OCI-LY1 (cell line): Measurements from ENCODE around the gene TMEM98.

ENCODE experiments used
- H2AFZ ChIP-seq: fragments of 200-600 bp; sonication (generic), shearing (Covaris generic); 2 replicates; pipeline ENCODE4 v1.6.0; 2014; ENCODE audit warnings: antibody characterized with exemption, mild to moderate bottlenecking, low read length
- H3F3A ChIP-seq: fragments of 200-600 bp; sonication (generic), shearing (Covaris generic); 2 replicates; pipeline ENCODE4 v1.6.0; 2014; ENCODE audit warnings: mild to moderate bottlenecking, antibody characterized with exemption, low read length, moderate library complexity; ENCODE audit not compliant: insufficient read depth
- H3K27ac ChIP-seq: fragments of 200-600 bp; sonication (generic); 2 replicates; pipeline ENCODE4 v1.5.1; 2014; ENCODE audit warnings: low read length, mixed run types, mild to moderate bottlenecking, low read depth; ENCODE audit not compliant: poor library complexity, severe bottlenecking
- H3K27me3 ChIP-seq: fragments of 200-600 bp; sonication (generic); 2 replicates; pipeline ENCODE4 v1.6.0; 2014; ENCODE audit warnings: antibody characterized with exemption, mild to moderate bottlenecking, low read length, moderate library complexity; ENCODE audit not compliant: insufficient read depth
- H3K36me3 ChIP-seq: fragments of 200-600 bp; sonication (generic); 2 replicates; pipeline ENCODE4 v1.6.1; 2014; ENCODE audit warnings: mild to moderate bottlenecking, antibody characterized with exemption, low read length, moderate library complexity, mixed read lengths; ENCODE audit not compliant: insufficient read depth
- H3K4me1 ChIP-seq: fragments of 200-600 bp; sonication (generic); 2 replicates; pipeline ENCODE4 v1.5.1; 2014; ENCODE audit warnings: mild to moderate bottlenecking, low read length, moderate library complexity; ENCODE audit not compliant: insufficient read depth, severe bottlenecking
- H3K4me2 ChIP-seq: fragments of 200-600 bp; sonication (generic), shearing (Covaris generic); 2 replicates; pipeline ENCODE4 v1.6.1; 2014; ENCODE audit warnings: low read length
- H3K4me3 ChIP-seq: fragments of 200-600 bp; sonication (generic); 2 replicates; pipeline ENCODE4 v1.5.1; 2014; ENCODE audit warnings: low read length, low read depth, mild to moderate bottlenecking, mixed read lengths; ENCODE audit not compliant: poor library complexity, severe bottlenecking
- H3K79me2 ChIP-seq: fragments of 200-600 bp; shearing (Covaris generic); 2 replicates; pipeline ENCODE4 v1.6.1; 2016; ENCODE audit warnings: mixed run types, low read length, mixed read lengths; ENCODE audit not compliant: insufficient read depth
- H3K9ac ChIP-seq: fragments of 200-600 bp; sonication (generic), shearing (Covaris generic); 2 replicates; pipeline ENCODE4 v1.6.1; 2014; ENCODE audit warnings: mild to moderate bottlenecking, low read length, mixed read lengths
- H3K9me2 ChIP-seq: fragments of 200-600 bp; sonication (generic), shearing (Covaris generic); 2 replicates; pipeline ENCODE4 v1.6.1; 2014; ENCODE audit warnings: low read depth, mild to moderate bottlenecking, low read length, mixed read lengths
- H3K9me3 ChIP-seq: fragments of 200-600 bp; shearing (Covaris generic); 2 replicates; pipeline ENCODE4 v1.6.1; 2014; ENCODE audit warnings: low read length, mixed read lengths
- H4K20me1 ChIP-seq: fragments of 200-600 bp; sonication (generic), shearing (Covaris generic); 2 replicates; pipeline ENCODE4 v1.6.0; 2016; ENCODE audit warnings: mild to moderate bottlenecking, low read length; ENCODE audit not compliant: insufficient read depth
- EZH2 ChIP-seq: fragments of 200-600 bp; sonication (generic), shearing (Covaris generic); IDR thresholded peaks from 2 replicates; pipeline ENCODE4 v1.8.0; 2017; ENCODE audit warnings: borderline replicate concordance, mixed run types, mild to moderate bottlenecking, antibody characterized with exemption, low read length, moderate library complexity, mixed read lengths
- TF ChIP-seq, protein P1 (sequence below): fragments of 200-600 bp; sonication (generic), shearing (Covaris generic); IDR thresholded peaks from 2 replicates; pipeline ENCODE4 v1.5.1; 2017; ENCODE audit warnings: mild to moderate bottlenecking, antibody characterized with exemption, low read length, moderate library complexity, mixed read lengths

The TMEM98 gene

DNA sequence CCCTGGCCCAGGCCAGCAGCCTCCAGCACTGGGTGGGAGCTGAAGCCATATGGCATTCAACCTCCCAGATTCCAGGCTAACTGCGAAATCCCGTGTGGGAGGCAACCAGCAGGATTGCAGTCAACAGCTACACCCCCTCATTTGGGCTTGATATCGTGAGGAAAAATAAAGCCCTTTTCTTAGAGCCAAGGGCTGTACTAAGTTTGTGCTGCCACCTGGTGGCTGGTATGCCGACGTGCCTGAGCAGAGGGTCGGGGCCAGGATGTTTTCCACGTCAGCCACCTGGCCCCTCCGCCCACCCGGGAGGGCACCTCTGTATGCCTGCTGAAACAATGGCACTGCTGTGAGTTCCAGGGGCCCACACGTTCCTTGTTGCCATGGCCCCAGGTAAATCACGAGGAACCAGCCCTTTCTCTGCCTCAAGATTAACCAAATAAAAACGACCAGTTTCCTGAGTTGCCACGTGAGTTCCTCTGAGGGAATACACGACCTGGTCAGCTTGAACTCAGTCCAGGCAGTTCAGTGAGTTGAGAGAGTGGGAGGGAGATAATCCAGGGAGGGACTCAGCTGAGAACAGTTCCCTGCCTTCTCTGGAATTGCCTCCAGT lies 9.0 kb downstream of the TMEM98 start:
- no peaks in the 10 kb centered on the region for H3K27me3 ChIP-seq
- no peak overlapping the region for H3K4me2 ChIP-seq

DNA sequence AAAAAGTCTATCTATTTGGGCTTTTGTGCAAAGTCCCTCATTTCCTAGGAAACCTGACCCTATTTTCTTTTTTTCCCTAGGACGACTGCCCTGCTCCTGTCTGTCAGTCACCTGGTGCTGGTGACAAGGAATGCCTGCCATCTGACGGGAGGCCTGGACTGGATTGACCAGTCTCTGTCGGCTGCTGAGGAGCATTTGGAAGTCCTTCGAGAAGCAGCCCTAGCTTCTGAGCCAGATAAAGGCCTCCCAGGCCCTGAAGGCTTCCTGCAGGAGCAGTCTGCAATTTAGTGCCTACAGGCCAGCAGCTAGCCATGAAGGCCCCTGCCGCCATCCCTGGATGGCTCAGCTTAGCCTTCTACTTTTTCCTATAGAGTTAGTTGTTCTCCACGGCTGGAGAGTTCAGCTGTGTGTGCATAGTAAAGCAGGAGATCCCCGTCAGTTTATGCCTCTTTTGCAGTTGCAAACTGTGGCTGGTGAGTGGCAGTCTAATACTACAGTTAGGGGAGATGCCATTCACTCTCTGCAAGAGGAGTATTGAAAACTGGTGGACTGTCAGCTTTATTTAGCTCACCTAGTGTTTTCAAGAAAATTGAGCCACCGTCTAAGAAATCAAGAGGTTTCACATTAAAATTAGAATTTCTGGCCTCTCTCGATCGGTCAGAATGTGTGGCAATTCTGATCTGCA lies 12.9 kb downstream of the TMEM98 start:
- no peak overlapping the region for H3K9ac ChIP-seq
- no peaks in the 10 kb centered on the region for H3K9me3 ChIP-seq
- TF ChIP-seq, protein P1, sequence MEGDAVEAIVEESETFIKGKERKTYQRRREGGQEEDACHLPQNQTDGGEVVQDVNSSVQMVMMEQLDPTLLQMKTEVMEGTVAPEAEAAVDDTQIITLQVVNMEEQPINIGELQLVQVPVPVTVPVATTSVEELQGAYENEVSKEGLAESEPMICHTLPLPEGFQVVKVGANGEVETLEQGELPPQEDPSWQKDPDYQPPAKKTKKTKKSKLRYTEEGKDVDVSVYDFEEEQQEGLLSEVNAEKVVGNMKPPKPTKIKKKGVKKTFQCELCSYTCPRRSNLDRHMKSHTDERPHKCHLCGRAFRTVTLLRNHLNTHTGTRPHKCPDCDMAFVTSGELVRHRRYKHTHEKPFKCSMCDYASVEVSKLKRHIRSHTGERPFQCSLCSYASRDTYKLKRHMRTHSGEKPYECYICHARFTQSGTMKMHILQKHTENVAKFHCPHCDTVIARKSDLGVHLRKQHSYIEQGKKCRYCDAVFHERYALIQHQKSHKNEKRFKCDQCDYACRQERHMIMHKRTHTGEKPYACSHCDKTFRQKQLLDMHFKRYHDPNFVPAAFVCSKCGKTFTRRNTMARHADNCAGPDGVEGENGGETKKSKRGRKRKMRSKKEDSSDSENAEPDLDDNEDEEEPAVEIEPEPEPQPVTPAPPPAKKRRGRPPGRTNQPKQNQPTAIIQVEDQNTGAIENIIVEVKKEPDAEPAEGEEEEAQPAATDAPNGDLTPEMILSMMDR, result no peak
- no peak for TF ChIP-seq EZH2
- no peaks in the 10 kb centered on the region for H3K79me2 ChIP-seq
- no peaks in the 10 kb centered on the region for H3K9me2 ChIP-seq
- H3K4me3 ChIP-seq, result no peak overlapping the region
- H3K27ac ChIP-seq, result no peak overlapping the region
- H4K20me1 ChIP-seq, result no peaks in the 10 kb centered on the region
- no peaks in the 10 kb centered on the region for H3F3A ChIP-seq
- H3K27me3 ChIP-seq, result no peaks in the 10 kb centered on the region
- H3K36me3 ChIP-seq, result no peaks in the 10 kb centered on the region
- H3K4me1 ChIP-seq, result no peaks in the 10 kb centered on the region
- no peak overlapping the region for H3K4me2 ChIP-seq
- H2AFZ ChIP-seq, result no peak overlapping the region

More for the DNA sequence above, 9.0 kb downstream of the TMEM98 start:
- TF ChIP-seq, protein P1, result peak; percentile 77
- no peak for TF ChIP-seq EZH2
- no peaks in the 10 kb centered on the region for H3F3A ChIP-seq
- H3K79me2 ChIP-seq, result no peaks in the 10 kb centered on the region
- no peaks in the 10 kb centered on the region for H3K9me2 ChIP-seq
- no peak overlapping the region for H3K9ac ChIP-seq
- H3K27ac ChIP-seq, result no peak overlapping the region
- no peak overlapping the region for H3K4me3 ChIP-seq
- H3K9me3 ChIP-seq, result no peaks in the 10 kb centered on the region
- H4K20me1 ChIP-seq, result no peaks in the 10 kb centered on the region
- H3K36me3 ChIP-seq, result no peaks in the 10 kb centered on the region
- no peak overlapping the region for H2AFZ ChIP-seq
- H3K4me1 ChIP-seq, result no peaks in the 10 kb centered on the region

DNA sequence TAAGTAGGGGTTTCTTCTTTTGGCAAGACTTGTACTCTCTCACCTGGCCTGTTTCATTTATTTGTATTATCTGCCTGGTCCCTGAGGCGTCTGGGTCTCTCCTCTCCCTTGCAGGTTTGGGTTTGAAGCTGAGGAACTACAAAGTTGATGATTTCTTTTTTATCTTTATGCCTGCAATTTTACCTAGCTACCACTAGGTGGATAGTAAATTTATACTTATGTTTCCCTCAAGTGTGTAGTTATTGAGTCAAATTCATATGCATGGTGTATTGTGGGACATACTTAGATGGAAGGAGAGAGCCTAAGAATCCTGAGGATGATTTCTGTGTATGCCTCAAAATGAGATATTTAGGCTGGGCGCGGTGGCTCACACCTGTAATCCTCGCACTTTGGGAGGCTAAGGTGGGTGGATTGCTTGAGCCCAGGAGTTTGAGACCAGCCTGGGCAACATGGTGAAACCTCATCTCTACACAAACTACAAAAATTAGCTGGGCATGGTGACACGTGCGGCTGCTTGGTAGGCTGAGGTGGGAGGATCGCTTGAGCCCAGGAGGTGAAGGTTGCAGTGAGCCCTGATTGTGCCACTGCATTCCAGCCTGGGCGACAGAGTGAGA lies 13.6 kb downstream of the TMEM98 start:
- no peaks in the 10 kb centered on the region for H4K20me1 ChIP-seq
- no peak overlapping the region for H3K9ac ChIP-seq
- H3K4me1 ChIP-seq, result no peaks in the 10 kb centered on the region
- TF ChIP-seq EZH2, result no peak
- TF ChIP-seq, protein P1, result peak; percentile 48
- H3K36me3 ChIP-seq, result no peaks in the 10 kb centered on the region
- H2AFZ ChIP-seq, result no peak overlapping the region
- H3K27me3 ChIP-seq, result no peaks in the 10 kb centered on the region
- no peaks in the 10 kb centered on the region for H3K9me3 ChIP-seq
- H3K4me2 ChIP-seq, result no peak overlapping the region
- H3F3A ChIP-seq, result no peaks in the 10 kb centered on the region
- no peaks in the 10 kb centered on the region for H3K9me2 ChIP-seq
- H3K4me3 ChIP-seq, result no peak overlapping the region
- no peak overlapping the region for H3K27ac ChIP-seq
- no peaks in the 10 kb centered on the region for H3K79me2 ChIP-seq
